Thoracic aorta (tissue), 2 donors: ENCODE results near the gene XG. TPM values are rescaled to one million over a fixed set of nuclear protein-coding genes. Genes with fewer than 3 reads are reported as not detected.

Source experiments
- ATAC-seq: fragments of 150-250 bp; one replicate; pipeline ENCODE4 v1.8.0; 2017; ENCODE audit warnings: low read depth; ENCODE audit not compliant: insufficient number of reproducible peaks, low FRiP score
- DNase-seq: peaks from one replicate; pipeline ENCODE4 v3.0.0-alpha.2; 2020; ENCODE audit warnings: low spot score
- H3K27ac ChIP-seq, 2 donors: fragments of 200-600 bp; sonication (generic); 1 replicate in 1 of 2; 2 replicates in 1 of 2; pipeline ENCODE4 v1.5.1; 2016; ENCODE audit warnings: mild to moderate bottlenecking in 2 of 2, moderate library complexity in 2 of 2
- H3K27me3 ChIP-seq: fragments of 200-600 bp; sonication (generic); replicated peaks from 2 replicates; pipeline ENCODE4 v1.6.0; 2016; ENCODE audit warnings: mild to moderate bottlenecking; ENCODE audit not compliant: insufficient read depth
- H3K36me3 ChIP-seq: fragments of 200-600 bp; sonication (generic); one replicate; pipeline ENCODE4 v1.5.1; 2016
- H3K4me1 ChIP-seq, 2 donors: fragments of 200-600 bp; sonication (generic); 1 replicate in 1 of 2; 2 replicates in 1 of 2; pipeline versions ENCODE4 v1.5.1 to v1.6.0; 2016; ENCODE audit warnings: low read depth in 2 of 2, mild to moderate bottlenecking in 1 of 2; ENCODE audit not compliant: control insufficient read depth in 1 of 2
- H3K4me3 ChIP-seq: fragments of 200-600 bp; sonication (generic); 2 replicates; pipeline ENCODE4 v1.5.1; 2016; ENCODE audit warnings: mild to moderate bottlenecking
- H3K9me3 ChIP-seq: fragments of 200-600 bp; sonication (generic); 2 replicates; pipeline ENCODE4 v1.5.1; 2016
- CTCF ChIP-seq: fragments of 200-600 bp; sonication (generic); IDR thresholded peaks from one replicate; pipeline ENCODE4 v1.5.1; 2019; ENCODE audit warnings: antibody characterized with exemption
- total RNA-seq, 2 donors: library from RNA; depleted of rRNA; stranded (reverse); fragments of >200 nt; gene quantifications; one replicate each; pipeline versions ENCODE4 v1.1.0 to v1.2.3, GENCODE V29; 2016

The XG gene
- total RNA-seq, 2 donors from 2014 or later = 18.1 to 29.6 TPM

- no peaks in the 10 kb centered on the region for H3K4me1 ChIP-seq
- ATAC-seq (no peak), DNase-seq (no peak)
- peak overlapping the region in 1 of 2 donors; percentile 21 for H3K27ac ChIP-seq
- H3K4me3 ChIP-seq = peak overlapping the region; percentile 52
- no peaks in the 10 kb centered on the region for H3K9me3 ChIP-seq
- no peak for TF ChIP-seq CTCF
- no peaks in the 10 kb centered on the region for H3K36me3 ChIP-seq
- H3K27me3 ChIP-seq = no peaks in the 10 kb centered on the region
Measured at GRCh38 chrX:2848871-2849301, 97.0 kb downstream of the XG start.

GRCh38 chrX:2854918-2855317 is 103.1 kb downstream of the XG start:
- H3K9me3 ChIP-seq = no peaks in the 10 kb centered on the region
- no peaks in the 10 kb centered on the region for H3K36me3 ChIP-seq
- ATAC-seq = no peak
- no peak overlapping the region for H3K27ac ChIP-seq
- no peaks in the 10 kb centered on the region for H3K27me3 ChIP-seq
- TF ChIP-seq CTCF = no peak
- no peak overlapping the region for H3K4me3 ChIP-seq
- H3K4me1 ChIP-seq = no peaks in the 10 kb centered on the region
- DNase-seq = no peak

DNA sequence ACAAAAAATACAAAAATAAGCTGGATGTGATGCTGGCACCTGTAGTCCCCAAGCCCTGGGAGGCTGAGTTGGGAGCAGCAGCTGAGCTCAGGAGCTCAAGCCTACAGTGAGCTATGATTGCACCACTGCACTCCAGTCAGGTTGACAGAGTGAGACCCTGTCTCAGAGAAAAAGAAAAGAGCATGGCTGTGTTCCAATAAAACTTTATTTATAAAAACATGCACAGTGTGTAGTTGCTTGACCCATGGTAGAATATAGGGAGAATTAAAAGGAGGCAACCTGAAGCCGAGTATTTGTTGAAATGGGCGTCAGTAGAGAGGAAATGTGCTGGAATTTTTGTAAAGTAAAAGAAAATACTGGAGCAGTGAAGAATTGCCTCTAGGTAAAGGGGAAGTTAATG is 103.9 kb downstream of the XG start:
- Histone ChIP-seq H3K4me1 (no peaks in the 10 kb centered on the region), H3K27ac (no peak overlapping the region), H3K36me3 (no peaks in the 10 kb centered on the region), H3K9me3 (no peaks in the 10 kb centered on the region), H3K27me3 (no peaks in the 10 kb centered on the region), H3K4me3 (no peak overlapping the region)
- TF ChIP-seq CTCF = no peak
- ATAC-seq (no peak), DNase-seq (no peak)

- Histone ChIP-seq H3K27me3 (no peaks in the 10 kb centered on the region), H3K4me3 (no peak overlapping the region), H3K27ac (no peak overlapping the region), H3K4me1 (no peaks in the 10 kb centered on the region), H3K36me3 (no peaks in the 10 kb centered on the region), H3K9me3 (no peaks in the 10 kb centered on the region)
- DNase-seq (no peak), ATAC-seq (no peak)
- no peak for TF ChIP-seq CTCF
Measured at GRCh38 chrX:2857566-2857965, 105.7 kb downstream of the XG start.

DNA sequence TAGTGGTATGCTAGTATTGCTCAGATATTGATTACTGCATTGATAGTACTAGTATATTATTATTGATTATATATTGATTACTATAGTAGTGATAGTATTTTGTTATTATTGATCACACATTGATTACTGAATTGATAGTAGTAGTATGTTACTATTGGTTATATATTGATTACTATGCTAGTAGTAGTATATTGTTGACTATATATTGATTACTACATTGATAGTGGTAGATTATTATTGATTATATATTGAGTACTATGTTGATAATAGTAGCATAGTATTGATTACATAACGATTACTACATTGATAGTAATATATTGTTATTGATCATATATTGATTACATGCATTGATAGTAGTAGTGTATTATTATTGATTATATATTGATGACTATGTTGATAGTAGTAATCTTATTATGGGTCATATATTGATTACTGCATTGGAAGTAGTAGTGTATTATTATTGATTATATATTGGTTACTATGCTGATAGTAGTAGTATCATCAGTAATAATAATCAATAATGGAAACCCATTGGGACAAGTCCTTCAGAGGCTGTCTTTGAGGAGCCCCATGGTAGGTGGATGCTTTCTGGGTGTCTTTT is 107.5 kb downstream of the XG start:
- no peaks in the 10 kb centered on the region for H3K36me3 ChIP-seq
- H3K9me3 ChIP-seq = no peaks in the 10 kb centered on the region
- DNase-seq = no peak
- ATAC-seq = no peak
- H3K27me3 ChIP-seq = no peaks in the 10 kb centered on the region
- H3K27ac ChIP-seq = no peak overlapping the region
- H3K4me3 ChIP-seq = no peak overlapping the region
- TF ChIP-seq CTCF = no peak
- no peaks in the 10 kb centered on the region for H3K4me1 ChIP-seq
